Subcutaneous adipose tissue (tissue), 4 donors: ENCODE data around the gene COL4A5. TPM values are rescaled to one million over a fixed set of nuclear protein-coding genes. Genes with fewer than 3 reads are reported as not detected.

ENCODE experiments used
- CTCF ChIP-seq: fragments of 450-650 bp; IDR thresholded peaks from one replicate; pipeline ENCODE4 v1.5.1; 2016; ENCODE audit warnings: low read depth, mild to moderate bottlenecking, control low read depth, antibody characterized with exemption, moderate library complexity
- total RNA-seq, 4 donors: library from RNA; depleted of rRNA; stranded (reverse); fragments of >200 nt; gene quantifications; one replicate each; pipeline ENCODE4 v1.1.0, GENCODE V29; 2016

The COL4A5 gene
- total RNA-seq, 4 donors from 2014 or later, result 1.8 to 6.8 (median 3.2) TPM

- TF ChIP-seq CTCF, result no peak
Measured at GRCh38 chrX:108464604-108465003, 25.0 kb downstream of the COL4A5 start.

GRCh38 chrX:108468486-108468885 is 28.8 kb downstream of the COL4A5 start:
- TF ChIP-seq CTCF, result no peak

GRCh38 chrX:108473979-108474378 is 34.3 kb downstream of the COL4A5 start:
- TF ChIP-seq CTCF, result no peak

- no peak for TF ChIP-seq CTCF
Measured at GRCh38 chrX:108484251-108484650, 44.6 kb downstream of the COL4A5 start.

GRCh38 chrX:108485960-108486359 is 46.3 kb downstream of the COL4A5 start:
- no peak for TF ChIP-seq CTCF

- no peak for TF ChIP-seq CTCF
Measured at GRCh38 chrX:108494406-108495090, 54.9 kb downstream of the COL4A5 start.

- TF ChIP-seq CTCF, result no peak
Measured at GRCh38 chrX:108511721-108512120, 72.1 kb downstream of the COL4A5 start.
